Naive B cell (primary cell): ENCODE measurements around the gene RAPSN. TPM values are rescaled to one million over a fixed set of nuclear protein-coding genes. Genes with fewer than 3 reads are reported as not detected.

ENCODE experiments used
- ATAC-seq, 2 donors: fragments of 150-1000 bp; cut with Tn5 transposase; 2 replicates each; pipeline ENCODE4 v1.10.0; 2021; ENCODE audit warnings: low read depth in 2 of 2, mild to moderate bottlenecking in 2 of 2, moderate library complexity in 2 of 2
- DNase-seq: peaks from one replicate; pipeline ENCODE4 v3.0.0; 2022
- H3K27ac Mint-ChIP-seq, 6 donors: one replicate each; pipeline ENCODE4 v1.8.0; 2020 to 2022; ENCODE audit warnings: mild to moderate bottlenecking in 6 of 6, mixed read lengths in 6 of 6, moderate library complexity in 5 of 6, inconsistent platforms in 2 of 6
- H3K27me3 Mint-ChIP-seq, 3 donors: one replicate each; pipeline ENCODE4 v1.8.0; 2021 to 2022; ENCODE audit warnings: mixed read lengths in 3 of 3, mild to moderate bottlenecking in 1 of 3
- H3K36me3 Mint-ChIP-seq, 2 donors: one replicate each; pipeline ENCODE4 v1.8.0; 2020 to 2022; ENCODE audit warnings: mixed read lengths in 2 of 2, inconsistent platforms in 1 of 2, mild to moderate bottlenecking in 1 of 2
- H3K4me1 Mint-ChIP-seq, 3 donors: one replicate each; pipeline ENCODE4 v1.8.0; 2020 to 2022; ENCODE audit warnings: mixed read lengths in 3 of 3, inconsistent platforms in 1 of 3, mild to moderate bottlenecking in 1 of 3, moderate library complexity in 1 of 3
- H3K4me3 Mint-ChIP-seq, 8 donors: one replicate each; pipeline ENCODE4 v1.8.0; 2020 to 2022; ENCODE audit warnings: mild to moderate bottlenecking in 8 of 8, mixed read lengths in 8 of 8, moderate library complexity in 8 of 8, inconsistent platforms in 2 of 8
- H3K9me3 Mint-ChIP-seq, 7 donors: one replicate each; pipeline ENCODE4 v1.8.0; 2020 to 2022; ENCODE audit warnings: mixed read lengths in 7 of 7, mild to moderate bottlenecking in 5 of 7, inconsistent platforms in 2 of 7, moderate library complexity in 1 of 7
- polyA plus RNA-seq, 6 donors: library from polyadenylated mRNA; unstranded; fragments of 300-500 nt; fragmentation: Illumina TruSeq; gene quantifications; one replicate each; pipeline ENCODE4 v1.2.3, GENCODE V29; 2021; ENCODE audit warnings: low read depth in 6 of 6

Gene RAPSN
- polyA plus RNA-seq, 6 donors from 2014 or later = not detected

GRCh38 chr11:47406896-47407745 lies 41.8 kb downstream of the RAPSN start:
- H3K27ac Mint-ChIP-seq = peak overlapping the region in 5 of 6 donors; percentile 69 to 95 (median 90)
- H3K4me3 Mint-ChIP-seq = peak overlapping the region; percentile 82 to 94 (median 93)
- no peaks in the 10 kb centered on the region for H3K36me3 Mint-ChIP-seq
- H3K9me3 Mint-ChIP-seq = no peaks in the 10 kb centered on the region
- no peak for DNase-seq
- H3K27me3 Mint-ChIP-seq = no peaks in the 10 kb centered on the region
- ATAC-seq = no peak
- peaks cover 28 to 44% (median 32%) of the 10 kb centered on the region in 3 donors for H3K4me1 Mint-ChIP-seq

GRCh38 chr11:47403571-47403970 lies 45.4 kb downstream of the RAPSN start:
- Mint-ChIP-seq H3K36me3 (no peaks in the 10 kb centered on the region), H3K27me3 (no peaks in the 10 kb centered on the region), H3K4me1 (peaks cover 45 to 51% (median 46%) of the 10 kb centered on the region in 3 donors), H3K4me3 (peak overlapping the region in 1 of 8 donors; percentile 41), H3K9me3 (no peaks in the 10 kb centered on the region), H3K27ac (peak overlapping the region in 3 of 6 donors; percentile 43 to 88 (median 82))
- no peak for ATAC-seq
- DNase-seq = no peak

GRCh38 chr11:47403135-47403534 lies 45.8 kb downstream of the RAPSN start:
- peak overlapping the region in 4 of 6 donors; percentile 2 to 88 (median 62) for H3K27ac Mint-ChIP-seq
- peaks cover 49 to 55% (median 50%) of the 10 kb centered on the region in 3 donors for H3K4me1 Mint-ChIP-seq
- H3K36me3 Mint-ChIP-seq = no peaks in the 10 kb centered on the region
- DNase-seq (no peak), ATAC-seq (no peak)
- H3K27me3 Mint-ChIP-seq = no peaks in the 10 kb centered on the region
- H3K4me3 Mint-ChIP-seq = peak overlapping the region in 1 of 8 donors; percentile 12
- H3K9me3 Mint-ChIP-seq = no peaks in the 10 kb centered on the region

GRCh38 chr11:47400768-47401279 lies 48.1 kb downstream of the RAPSN start:
- peak; percentile 61 to 72 for ATAC-seq
- peak overlapping the region; percentile 83 to 96 (median 84) for H3K4me3 Mint-ChIP-seq
- peaks cover 38 to 55% (median 53%) of the 10 kb centered on the region in 3 donors for H3K4me1 Mint-ChIP-seq
- H3K9me3 Mint-ChIP-seq = no peaks in the 10 kb centered on the region
- H3K27ac Mint-ChIP-seq = peak overlapping the region; percentile 57 to 97 (median 94)
- no peaks in the 10 kb centered on the region for H3K36me3 Mint-ChIP-seq
- H3K27me3 Mint-ChIP-seq = no peaks in the 10 kb centered on the region
- DNase-seq = no peak

DNA sequence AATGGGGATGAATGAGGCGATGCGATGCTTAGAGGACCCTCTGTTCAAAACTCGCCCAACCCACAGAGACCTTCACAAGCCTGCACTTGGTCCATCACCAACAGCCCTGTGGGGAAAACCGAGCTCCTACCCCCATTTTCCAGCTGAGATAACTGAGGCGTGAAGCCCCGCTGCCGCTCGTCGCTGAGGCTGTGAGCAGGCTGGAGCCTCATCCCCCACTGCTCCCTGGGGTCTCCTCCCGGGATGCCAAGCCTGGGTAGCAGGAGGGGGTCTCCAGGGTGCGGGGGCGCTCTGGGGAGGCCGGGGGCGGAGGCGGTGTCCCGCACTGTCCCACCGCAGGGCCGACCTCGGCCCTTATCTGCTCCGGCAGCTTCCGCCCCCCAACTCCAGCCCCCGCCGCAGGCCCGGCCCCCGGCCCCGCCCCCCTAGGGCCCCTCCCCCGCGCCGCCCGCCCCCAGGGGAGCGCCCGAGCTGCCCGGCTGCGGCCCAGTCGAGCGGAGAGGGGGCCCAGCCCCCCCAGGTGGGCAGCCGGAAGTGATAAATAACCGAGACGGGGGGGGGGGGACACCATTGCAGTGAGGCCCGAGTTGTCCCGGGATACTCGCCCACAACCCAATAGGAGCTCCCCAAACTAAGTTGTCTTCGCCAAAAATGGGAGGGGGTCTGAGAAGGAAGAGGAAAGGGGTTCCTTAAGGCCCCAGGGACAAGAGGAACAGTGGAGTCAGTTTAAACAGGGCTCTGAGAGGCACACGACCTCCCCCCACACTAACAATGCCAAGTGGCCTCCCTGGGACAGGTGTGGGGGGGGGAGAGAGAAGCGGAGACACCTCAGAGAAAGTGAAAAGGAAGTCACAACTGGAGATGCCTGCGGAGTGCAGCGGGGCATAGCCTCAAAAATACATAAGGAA lies 48.8 kb downstream of the RAPSN start:
- H3K27ac Mint-ChIP-seq = peak overlapping the region; percentile 84 to 97 (median 94)
- H3K27me3 Mint-ChIP-seq = no peaks in the 10 kb centered on the region
- H3K4me1 Mint-ChIP-seq = peaks cover 44 to 60% (median 60%) of the 10 kb centered on the region in 3 donors
- DNase-seq (peak; percentile 53), ATAC-seq (peak; percentile 71 to 73)
- peak overlapping the region; percentile 83 to 96 (median 92) for H3K4me3 Mint-ChIP-seq
- no peaks in the 10 kb centered on the region for H3K9me3 Mint-ChIP-seq
- H3K36me3 Mint-ChIP-seq = no peaks in the 10 kb centered on the region

GRCh38 chr11:47398551-47398950 lies 50.4 kb downstream of the RAPSN start:
- no peak for DNase-seq
- Mint-ChIP-seq H3K36me3 (no peaks in the 10 kb centered on the region), H3K27ac (peak overlapping the region in 4 of 6 donors; percentile 7 to 96 (median 62)), H3K4me1 (peaks cover 52 to 70% (median 70%) of the 10 kb centered on the region in 3 donors), H3K4me3 (peak overlapping the region; percentile 57 to 94 (median 87)), H3K27me3 (no peaks in the 10 kb centered on the region), H3K9me3 (no peaks in the 10 kb centered on the region)
- no peak for ATAC-seq

DNA sequence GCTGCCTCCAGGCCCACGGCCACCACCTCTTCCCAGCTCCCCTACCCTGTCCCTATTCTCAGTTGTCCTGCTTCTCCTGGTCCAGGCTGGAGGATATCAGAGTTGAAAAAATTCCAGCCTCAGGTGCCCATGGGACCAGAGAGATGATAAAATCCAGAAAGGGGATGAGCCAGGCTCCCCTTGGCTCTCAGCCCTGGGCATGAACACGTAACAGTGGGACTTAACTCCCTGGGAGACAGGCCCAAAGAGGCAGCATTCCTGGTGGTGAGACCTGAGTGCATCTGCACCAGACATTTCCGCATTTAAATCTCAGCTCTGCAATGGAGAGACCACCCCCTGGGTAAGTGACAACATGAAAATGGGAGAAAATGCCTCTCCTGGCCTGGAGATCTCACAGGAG lies 50.9 kb downstream of the RAPSN start:
- peak overlapping the region; percentile 57 to 93 (median 84) for H3K4me3 Mint-ChIP-seq
- DNase-seq = no peak

GRCh38 chr11:47396049-47396320 lies 53.0 kb downstream of the RAPSN start:
- H3K4me1 Mint-ChIP-seq = peaks cover 52 to 75% (median 71%) of the 10 kb centered on the region in 3 donors
- peak overlapping the region in 5 of 6 donors; percentile 13 to 97 (median 94) for H3K27ac Mint-ChIP-seq
- DNase-seq (no peak), ATAC-seq (no peak)
- H3K9me3 Mint-ChIP-seq = no peaks in the 10 kb centered on the region
- H3K4me3 Mint-ChIP-seq = peak overlapping the region in 5 of 8 donors; percentile 20 to 89 (median 80)
- H3K27me3 Mint-ChIP-seq = no peaks in the 10 kb centered on the region
- H3K36me3 Mint-ChIP-seq = no peaks in the 10 kb centered on the region

More for the DNA sequence above, 50.9 kb downstream of the RAPSN start:
- Mint-ChIP-seq H3K9me3 (no peaks in the 10 kb centered on the region), H3K27ac (peak overlapping the region in 3 of 6 donors; percentile 49 to 93 (median 54)), H3K36me3 (no peaks in the 10 kb centered on the region), H3K27me3 (no peaks in the 10 kb centered on the region), H3K4me1 (peaks cover 55 to 75% (median 71%) of the 10 kb centered on the region in 3 donors)
- no peak for ATAC-seq

DNA sequence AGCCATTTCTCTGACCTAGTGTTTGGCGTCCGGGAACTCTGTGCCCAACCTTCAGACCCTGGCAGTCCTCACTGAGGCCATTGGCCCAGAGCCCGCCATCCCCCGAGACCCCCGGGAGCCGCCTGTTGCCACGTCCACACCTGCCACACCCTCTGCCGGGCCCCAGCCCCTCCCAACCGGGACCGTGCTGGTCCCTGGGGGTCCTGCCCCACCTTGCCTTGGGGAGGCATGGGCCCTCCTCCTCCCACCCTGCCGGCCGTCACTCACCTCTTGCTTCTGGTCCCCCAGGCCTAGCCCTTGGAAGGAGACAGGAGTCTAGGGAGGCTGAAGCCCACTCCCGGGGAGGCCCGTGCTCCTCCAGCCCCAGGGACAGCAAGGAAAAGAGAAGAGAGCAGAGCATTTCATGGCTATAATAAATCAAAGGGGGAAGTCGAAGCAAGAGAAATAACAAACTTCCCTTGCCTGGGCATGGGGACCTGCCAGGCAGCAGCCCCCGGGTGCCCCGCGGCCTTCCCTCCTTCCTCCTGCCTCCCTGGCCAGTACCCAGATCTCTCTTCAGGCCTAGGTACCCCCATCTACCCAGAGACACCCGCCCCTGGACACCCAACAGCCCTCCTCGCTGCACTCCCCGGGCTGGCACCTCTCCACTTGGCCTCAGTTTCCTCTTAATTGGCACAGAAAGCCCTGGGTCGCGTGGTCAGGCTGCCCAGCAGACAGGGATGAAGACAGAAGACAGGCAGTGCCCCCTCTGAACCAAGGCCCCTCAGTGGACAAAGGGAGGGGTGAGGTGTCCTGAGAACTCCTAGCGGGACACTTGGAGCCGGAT lies 53.5 kb downstream of the RAPSN start:
- Mint-ChIP-seq H3K27ac (peak overlapping the region; percentile 86 to 97 (median 96)), H3K36me3 (no peaks in the 10 kb centered on the region), H3K4me1 (peaks cover 51 to 73% (median 71%) of the 10 kb centered on the region in 3 donors), H3K4me3 (peak overlapping the region; percentile 76 to 95 (median 88)), H3K27me3 (no peaks in the 10 kb centered on the region), H3K9me3 (no peaks in the 10 kb centered on the region)
- DNase-seq (no peak), ATAC-seq (no peak)

DNA sequence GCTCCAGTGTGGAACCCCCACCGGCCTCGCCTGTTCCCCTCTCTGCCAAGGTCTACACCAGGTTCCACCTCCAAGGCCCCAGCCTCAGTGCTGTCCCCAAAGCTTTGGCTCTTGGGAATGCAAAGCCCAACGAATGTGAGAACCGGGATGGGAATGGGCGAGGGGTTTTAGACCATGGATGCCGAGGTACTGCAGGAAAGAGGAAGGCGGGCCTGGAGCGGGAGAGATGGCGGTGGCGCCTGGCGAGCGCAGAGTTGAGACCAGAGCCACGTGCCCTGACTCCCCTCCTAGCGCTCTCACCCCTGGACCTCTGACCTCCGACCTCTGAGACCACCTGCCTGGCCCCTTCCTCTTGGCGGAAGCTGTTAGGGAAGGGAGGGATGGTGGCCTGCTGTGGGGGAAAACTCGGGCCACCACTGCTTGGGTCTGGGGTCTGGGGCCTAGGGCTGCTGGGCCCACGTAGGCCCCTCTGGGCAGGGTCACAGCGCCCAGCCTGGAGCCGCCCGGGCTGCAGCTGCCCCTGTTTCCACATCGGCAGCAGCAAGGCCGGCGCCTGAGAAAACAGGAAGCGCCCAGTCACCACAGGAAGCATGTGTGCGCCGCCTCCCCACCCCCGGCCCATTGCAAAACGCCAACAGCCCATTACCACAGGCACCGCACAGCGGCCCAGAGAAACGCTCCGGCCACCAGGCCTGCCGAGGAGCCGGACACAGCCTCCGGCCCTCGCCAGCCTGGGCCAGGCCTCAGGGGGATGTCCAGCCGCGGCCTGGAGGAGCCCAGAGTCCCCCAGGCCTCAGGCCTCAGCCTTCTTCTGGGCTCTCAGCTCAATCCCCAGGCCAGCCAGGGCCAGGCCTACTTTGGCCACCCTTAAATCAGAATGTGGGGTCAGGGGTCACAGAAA lies 54.4 kb downstream of the RAPSN start:
- peak overlapping the region; percentile 93 to 97 (median 96) for H3K27ac Mint-ChIP-seq
- H3K4me3 Mint-ChIP-seq = peak overlapping the region; percentile 76 to 95 (median 87)
- H3K36me3 Mint-ChIP-seq = no peaks in the 10 kb centered on the region
- no peaks in the 10 kb centered on the region for H3K27me3 Mint-ChIP-seq
- DNase-seq (peak; percentile 61), ATAC-seq (peak; percentile 86 to 92)
- H3K4me1 Mint-ChIP-seq = peaks cover 49 to 76% (median 75%) of the 10 kb centered on the region in 3 donors
- H3K9me3 Mint-ChIP-seq = no peaks in the 10 kb centered on the region

DNA sequence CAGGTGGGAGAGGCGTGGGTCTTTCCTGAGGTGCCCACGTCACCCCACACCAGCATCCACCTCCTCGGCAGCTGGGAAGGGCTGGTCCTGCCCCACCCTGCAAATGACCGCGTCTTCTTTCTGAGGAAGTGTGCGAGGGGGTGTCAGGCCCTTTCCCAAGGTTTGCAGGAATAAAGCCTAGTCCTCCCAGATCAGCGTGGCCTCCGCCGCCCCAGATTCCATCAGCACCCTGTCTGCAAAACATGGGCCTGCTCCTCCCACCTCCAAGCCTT lies 55.0 kb downstream of the RAPSN start:
- Mint-ChIP-seq H3K27me3 (no peaks in the 10 kb centered on the region), H3K4me1 (peaks cover 49 to 77% (median 76%) of the 10 kb centered on the region in 3 donors), H3K27ac (peak overlapping the region; percentile 60 to 97 (median 94)), H3K9me3 (no peaks in the 10 kb centered on the region), H3K36me3 (no peaks in the 10 kb centered on the region), H3K4me3 (peak overlapping the region; percentile 64 to 95 (median 84))
- DNase-seq = no peak
- no peak for ATAC-seq
